BJ (cell line): ENCODE data around the gene CD99. TPM values are rescaled to one million over a fixed set of nuclear protein-coding genes. Genes with fewer than 3 reads are reported as not detected.

Experiments
- CTCF ChIA-PET: fragments of 350-600 bp; formaldehyde crosslinking; extraction: SDS; loops from one replicate; lab custom pipeline; 2021; ENCODE audit warnings: antibody characterized with exemption, inconsistent platforms; lab: Yijun Ruan, JAX
- POLR2A ChIA-PET: fragments of 300-600 bp; sonication (Branson Sonifier 250); formaldehyde crosslinking; extraction: SDS; loops from one replicate; lab custom pipeline; 2021; ENCODE audit warnings: antibody characterized with exemption; lab: Charles Lee
- DNase-seq: peaks from one replicate; pipeline ENCODE4 v3.0.0-alpha.2; 2011; ENCODE audit warnings: low read depth
- H3K27me3 ChIP-seq: 2 replicates; pipeline ENCODE4 v1.6.0; 2011; ENCODE audit warnings: low read length; ENCODE audit not compliant: control insufficient read depth, insufficient read depth
- H3K36me3 ChIP-seq: 2 replicates; pipeline ENCODE4 v1.5.1; 2011; ENCODE audit warnings: low read length; ENCODE audit not compliant: control insufficient read depth, insufficient read depth
- H3K4me3 ChIP-seq: 2 replicates; pipeline ENCODE4 v1.5.1; 2011; ENCODE audit warnings: low read depth, mild to moderate bottlenecking, control low read depth, low read length
- polyA plus RNA-seq: library from polyadenylated mRNA; depleted of rRNA; stranded (reverse); fragments of >200 nt; gene quantifications from 2 replicates; pipeline ENCODE4 v1.2.3, GENCODE V29; 2011
- TF ChIP-seq, protein P1 (sequence below): IDR thresholded peaks from 2 replicates; pipeline ENCODE4 v1.5.1; 2011; ENCODE audit warnings: low read depth, mild to moderate bottlenecking, control low read depth, inconsistent platforms, low read length, moderate library complexity; ENCODE audit not compliant: insufficient read depth

CD99 gene
- polyA plus RNA-seq, 1 experiment, result 479 TPM

- H3K4me3 ChIP-seq, result no peak overlapping the region
- DNase-seq, result no peak
- ChIA-PET POLR2A (no interaction called here), CTCF (no interaction called here)
- no peaks in the 10 kb centered on the region for H3K36me3 ChIP-seq
- no peaks in the 10 kb centered on the region for H3K27me3 ChIP-seq
- TF ChIP-seq, protein P1, sequence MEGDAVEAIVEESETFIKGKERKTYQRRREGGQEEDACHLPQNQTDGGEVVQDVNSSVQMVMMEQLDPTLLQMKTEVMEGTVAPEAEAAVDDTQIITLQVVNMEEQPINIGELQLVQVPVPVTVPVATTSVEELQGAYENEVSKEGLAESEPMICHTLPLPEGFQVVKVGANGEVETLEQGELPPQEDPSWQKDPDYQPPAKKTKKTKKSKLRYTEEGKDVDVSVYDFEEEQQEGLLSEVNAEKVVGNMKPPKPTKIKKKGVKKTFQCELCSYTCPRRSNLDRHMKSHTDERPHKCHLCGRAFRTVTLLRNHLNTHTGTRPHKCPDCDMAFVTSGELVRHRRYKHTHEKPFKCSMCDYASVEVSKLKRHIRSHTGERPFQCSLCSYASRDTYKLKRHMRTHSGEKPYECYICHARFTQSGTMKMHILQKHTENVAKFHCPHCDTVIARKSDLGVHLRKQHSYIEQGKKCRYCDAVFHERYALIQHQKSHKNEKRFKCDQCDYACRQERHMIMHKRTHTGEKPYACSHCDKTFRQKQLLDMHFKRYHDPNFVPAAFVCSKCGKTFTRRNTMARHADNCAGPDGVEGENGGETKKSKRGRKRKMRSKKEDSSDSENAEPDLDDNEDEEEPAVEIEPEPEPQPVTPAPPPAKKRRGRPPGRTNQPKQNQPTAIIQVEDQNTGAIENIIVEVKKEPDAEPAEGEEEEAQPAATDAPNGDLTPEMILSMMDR, result no peak
Measured at GRCh38 chrX:2781226-2781571, 90.1 kb downstream of the CD99 start.

GRCh38 chrX:2781698-2782097 is 90.6 kb downstream of the CD99 start:
- TF ChIP-seq, protein P1, result no peak
- H3K4me3 ChIP-seq, result no peak overlapping the region
- H3K27me3 ChIP-seq, result no peaks in the 10 kb centered on the region
- ChIA-PET POLR2A (no interaction called here), CTCF (no interaction called here)
- no peaks in the 10 kb centered on the region for H3K36me3 ChIP-seq
- DNase-seq, result no peak

- Histone ChIP-seq H3K27me3 (no peaks in the 10 kb centered on the region), H3K36me3 (no peaks in the 10 kb centered on the region), H3K4me3 (no peak overlapping the region)
- ChIA-PET CTCF (no interaction called here), POLR2A (no interaction called here)
- no peak for DNase-seq
- TF ChIP-seq, protein P1, result no peak
Measured at GRCh38 chrX:2782171-2782570, 91.1 kb downstream of the CD99 start.

DNA sequence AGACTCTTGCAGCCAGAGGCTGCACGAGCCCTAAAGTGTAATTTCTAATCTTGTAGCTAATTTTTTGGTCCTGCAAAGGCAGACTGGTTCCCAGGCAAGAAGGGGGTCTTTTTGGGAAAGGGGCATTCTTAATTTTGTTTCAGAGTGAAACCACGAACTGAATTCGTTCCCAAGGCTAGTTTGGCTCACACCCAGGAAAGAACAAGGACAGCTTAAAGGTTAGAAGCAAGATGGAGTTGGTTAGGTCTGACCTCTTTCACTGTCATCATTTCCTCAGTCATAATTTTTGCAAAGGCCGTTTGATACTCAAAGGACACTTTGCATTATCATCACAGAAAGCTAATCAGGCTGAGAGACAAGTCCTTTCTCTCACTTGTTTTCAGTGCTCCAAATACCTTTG is 91.7 kb downstream of the CD99 start:
- Histone ChIP-seq H3K4me3 (no peak overlapping the region), H3K27me3 (no peaks in the 10 kb centered on the region), H3K36me3 (no peaks in the 10 kb centered on the region)
- TF ChIP-seq, protein P1, result no peak
- no peak for DNase-seq
- POLR2A ChIA-PET, result no interaction called here
- CTCF ChIA-PET, result no interaction called here

GRCh38 chrX:2784026-2784425 is 92.9 kb downstream of the CD99 start:
- ChIA-PET CTCF (no interaction called here), POLR2A (no interaction called here)
- no peaks in the 10 kb centered on the region for H3K27me3 ChIP-seq
- no peak for DNase-seq
- TF ChIP-seq, protein P1, result no peak
- no peaks in the 10 kb centered on the region for H3K36me3 ChIP-seq
- no peak overlapping the region for H3K4me3 ChIP-seq

GRCh38 chrX:2785538-2785937 is 94.4 kb downstream of the CD99 start:
- POLR2A ChIA-PET, result no interaction called here
- H3K27me3 ChIP-seq, result no peaks in the 10 kb centered on the region
- CTCF ChIA-PET, result no interaction called here
- no peak for DNase-seq
- TF ChIP-seq, protein P1, result no peak
- no peak overlapping the region for H3K4me3 ChIP-seq
- no peaks in the 10 kb centered on the region for H3K36me3 ChIP-seq
